Measurements from ENCODE around the gene NKD2.
A peak's percentile ranks its signal among the peaks of the same experiment; 100 is the strongest.

Gene NKD2

DNA sequence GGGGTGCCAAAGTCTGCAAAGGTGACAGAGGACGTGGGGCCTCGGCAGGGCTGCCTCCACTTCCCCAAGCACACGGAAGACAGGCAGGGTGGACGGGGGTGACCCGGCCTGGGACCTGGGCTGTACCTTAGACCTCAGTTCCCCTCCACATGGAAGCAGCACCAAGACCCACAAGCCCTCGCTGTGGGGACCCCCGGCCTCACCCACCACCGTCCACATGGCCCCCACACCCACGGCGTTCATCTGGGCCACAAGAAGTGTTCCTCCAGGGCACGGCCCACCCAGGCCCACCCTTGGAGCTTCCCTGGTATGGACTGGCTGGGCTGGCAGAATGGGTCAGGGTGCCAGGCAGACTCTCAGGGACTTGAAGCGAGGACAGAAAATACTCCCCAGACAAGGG, 45.8 kb upstream of the NKD2 start:
- H3F3A ChIP-seq (ENCODE audit: control insufficient read depth, insufficient read depth): no peaks in the 10 kb centered on the region
- H3K9me3 ChIP-seq (ENCODE audit: control insufficient read depth, insufficient read depth, low read length): no peaks in the 10 kb centered on the region
- H3K4me2 ChIP-seq (ENCODE audit: low read length): no peak overlapping the region
- no peak for TF ChIP-seq EZH2phosphoT487 (IDR thresholded peaks at IDR 0.05; ENCODE audit: borderline replicate concordance, low read length)
- TF ChIP-seq, protein P1, sequence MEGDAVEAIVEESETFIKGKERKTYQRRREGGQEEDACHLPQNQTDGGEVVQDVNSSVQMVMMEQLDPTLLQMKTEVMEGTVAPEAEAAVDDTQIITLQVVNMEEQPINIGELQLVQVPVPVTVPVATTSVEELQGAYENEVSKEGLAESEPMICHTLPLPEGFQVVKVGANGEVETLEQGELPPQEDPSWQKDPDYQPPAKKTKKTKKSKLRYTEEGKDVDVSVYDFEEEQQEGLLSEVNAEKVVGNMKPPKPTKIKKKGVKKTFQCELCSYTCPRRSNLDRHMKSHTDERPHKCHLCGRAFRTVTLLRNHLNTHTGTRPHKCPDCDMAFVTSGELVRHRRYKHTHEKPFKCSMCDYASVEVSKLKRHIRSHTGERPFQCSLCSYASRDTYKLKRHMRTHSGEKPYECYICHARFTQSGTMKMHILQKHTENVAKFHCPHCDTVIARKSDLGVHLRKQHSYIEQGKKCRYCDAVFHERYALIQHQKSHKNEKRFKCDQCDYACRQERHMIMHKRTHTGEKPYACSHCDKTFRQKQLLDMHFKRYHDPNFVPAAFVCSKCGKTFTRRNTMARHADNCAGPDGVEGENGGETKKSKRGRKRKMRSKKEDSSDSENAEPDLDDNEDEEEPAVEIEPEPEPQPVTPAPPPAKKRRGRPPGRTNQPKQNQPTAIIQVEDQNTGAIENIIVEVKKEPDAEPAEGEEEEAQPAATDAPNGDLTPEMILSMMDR (IDR thresholded peaks at IDR 0.05; ENCODE audit: low read depth, low read length, poor library complexity, severe bottlenecking): no peak
- H3K4me1 ChIP-seq (ENCODE audit: control insufficient read depth, low read length): peaks cover 22% of the 10 kb centered on the region
- H3K36me3 ChIP-seq (ENCODE audit: control insufficient read depth, low read length): no peaks in the 10 kb centered on the region
- no peaks in the 10 kb centered on the region for H3K79me2 ChIP-seq (ENCODE audit: control insufficient read depth, low read length)
- H4K20me1 ChIP-seq (ENCODE audit: control insufficient read depth, insufficient read depth, low read depth, low read length): no peaks in the 10 kb centered on the region
- H3K4me3 ChIP-seq (ENCODE audit: low read length): no peak overlapping the region
- H3K27me3 ChIP-seq (ENCODE audit: control insufficient read depth, low read length): 0 out of 2 replicates have a peak, but pooled peaks cover 2% of the 10 kb centered on the region
- peak overlapping the region; percentile 59; the same call in 1 of the 2 replicates for H3K27ac ChIP-seq (ENCODE audit: low read depth, low read length)
- no peaks in the 10 kb centered on the region for H3K9me2 ChIP-seq (replicated peaks; ENCODE audit: control insufficient read depth, low read length)

DNA sequence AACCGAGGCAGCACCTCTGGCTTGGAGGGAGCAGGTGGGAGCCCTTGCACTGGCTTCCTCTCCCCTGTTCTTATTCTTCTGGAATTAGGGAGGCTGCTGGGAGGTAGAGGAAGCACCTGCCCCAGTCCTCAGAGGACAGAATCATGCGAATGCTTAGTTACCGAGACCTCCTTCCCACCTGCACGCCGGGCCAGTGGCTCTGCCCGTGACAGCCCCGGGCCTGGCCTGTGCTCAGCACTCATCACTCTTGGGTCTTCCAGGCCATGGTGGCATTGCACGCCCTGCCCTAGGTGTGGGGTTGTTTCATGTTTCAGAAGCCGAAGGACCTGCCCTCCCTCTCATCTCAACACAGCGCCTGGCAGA, 45.3 kb upstream of the NKD2 start:
- no peak for TF ChIP-seq EZH2phosphoT487 (IDR thresholded peaks at IDR 0.05; ENCODE audit: borderline replicate concordance, low read length)
- TF ChIP-seq, protein P1 (IDR thresholded peaks at IDR 0.05; ENCODE audit: low read depth, low read length, poor library complexity, severe bottlenecking): no peak
- Histone ChIP-seq H3K4me1 (ENCODE audit: control insufficient read depth, low read length) (peaks cover 22% of the 10 kb centered on the region), H3K27me3 (ENCODE audit: control insufficient read depth, low read length) (peaks cover 3% of the 10 kb centered on the region; the same call in 1 of the 2 replicates), H3K4me3 (ENCODE audit: low read length) (no peak overlapping the region), H3F3A (ENCODE audit: control insufficient read depth, insufficient read depth) (no peaks in the 10 kb centered on the region), H3K4me2 (ENCODE audit: low read length) (peak overlapping the region; percentile 21), H3K79me2 (ENCODE audit: control insufficient read depth, low read length) (no peaks in the 10 kb centered on the region), H3K9me2 (replicated peaks; ENCODE audit: control insufficient read depth, low read length) (no peaks in the 10 kb centered on the region), H3K36me3 (ENCODE audit: control insufficient read depth, low read length) (no peaks in the 10 kb centered on the region), H3K9me3 (ENCODE audit: control insufficient read depth, insufficient read depth, low read length) (no peaks in the 10 kb centered on the region), H3K27ac (ENCODE audit: low read depth, low read length) (peak overlapping the region; percentile 59), H4K20me1 (ENCODE audit: control insufficient read depth, insufficient read depth, low read depth, low read length) (no peaks in the 10 kb centered on the region)

DNA sequence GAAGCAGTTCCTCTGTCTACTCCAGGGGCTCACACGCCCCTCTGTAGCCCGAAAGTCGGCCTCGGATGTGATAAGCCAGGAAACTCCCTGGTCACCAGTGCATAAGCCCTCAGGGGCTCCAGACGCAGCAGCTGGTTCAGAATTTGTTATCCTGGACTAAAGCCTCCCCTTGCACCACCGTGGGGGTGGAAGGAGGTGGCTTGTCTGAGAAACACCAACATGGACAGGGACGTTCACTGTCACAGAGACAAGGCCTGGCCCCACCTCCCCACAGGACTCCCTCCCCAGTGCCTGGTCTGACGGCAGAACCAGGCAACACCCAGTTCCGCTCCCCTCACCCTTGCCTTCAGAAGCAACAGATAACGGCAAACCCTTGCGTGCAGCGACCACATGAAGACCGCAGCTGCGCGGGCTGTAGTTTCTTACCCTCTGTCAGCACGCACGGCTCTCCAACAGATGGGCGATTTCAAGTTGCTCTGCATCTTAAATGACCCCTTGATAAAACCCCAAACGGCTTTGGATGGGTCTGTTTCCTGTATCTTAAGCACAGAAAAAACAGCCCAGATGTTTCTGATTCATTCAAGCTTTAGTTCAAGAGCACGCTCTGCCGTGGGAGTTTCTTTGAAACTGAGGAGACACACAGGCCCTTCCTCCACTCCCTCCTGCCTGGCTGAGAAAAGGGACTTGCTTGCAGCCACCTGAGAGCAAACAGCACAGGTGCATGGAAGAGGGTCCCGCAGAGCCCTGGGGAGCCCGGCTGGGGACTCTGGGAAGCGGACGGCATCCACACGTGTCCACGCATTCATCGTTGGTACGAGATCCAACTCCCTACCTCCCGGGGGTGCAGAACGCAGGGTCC, 44.7 kb upstream of the NKD2 start:
- peak overlapping the region; percentile 5; the same call in 1 of the 2 replicates for H3K4me3 ChIP-seq (ENCODE audit: low read length)
- H3K27ac ChIP-seq (ENCODE audit: low read depth, low read length): peak overlapping the region; percentile 59
- peak overlapping the region; percentile 26 for H3K4me2 ChIP-seq (ENCODE audit: low read length)

More for the DNA sequence above, 44.7 kb upstream of the NKD2 start:
- no peaks in the 10 kb centered on the region for H3K79me2 ChIP-seq (ENCODE audit: control insufficient read depth, low read length)
- H3F3A ChIP-seq (ENCODE audit: control insufficient read depth, insufficient read depth): no peaks in the 10 kb centered on the region
- H3K36me3 ChIP-seq (ENCODE audit: control insufficient read depth, low read length): no peaks in the 10 kb centered on the region
- no peaks in the 10 kb centered on the region for H3K9me2 ChIP-seq (replicated peaks; ENCODE audit: control insufficient read depth, low read length)
- H3K27me3 ChIP-seq (ENCODE audit: control insufficient read depth, low read length): peaks cover 4% of the 10 kb centered on the region; the same call in 1 of the 2 replicates
- H4K20me1 ChIP-seq (ENCODE audit: control insufficient read depth, insufficient read depth, low read depth, low read length): no peaks in the 10 kb centered on the region
- no peak for TF ChIP-seq EZH2phosphoT487 (IDR thresholded peaks at IDR 0.05; ENCODE audit: borderline replicate concordance, low read length)
- TF ChIP-seq, protein P1 (IDR thresholded peaks at IDR 0.05; ENCODE audit: low read depth, low read length, poor library complexity, severe bottlenecking): no peak
- peaks cover 22% of the 10 kb centered on the region for H3K4me1 ChIP-seq (ENCODE audit: control insufficient read depth, low read length)
- no peaks in the 10 kb centered on the region for H3K9me3 ChIP-seq (ENCODE audit: control insufficient read depth, insufficient read depth, low read length)

Measured in DOHH2 (cell line).